Measurements from ENCODE around the gene SCN8A. TPM values are rescaled to one million over a fixed set of nuclear protein-coding genes. Genes with fewer than 3 reads are reported as not detected.

Gene SCN8A
- total and polyA plus RNA-seq, 2 experiments from 2014 or later = 1.1 to 2.6 TPM

- H3K4me2 ChIP-seq = no peak overlapping the region
- peaks cover 27% of the 10 kb centered on the region for H3K4me1 ChIP-seq (ENCODE audit: insufficient read depth)
- H2AFZ ChIP-seq = no peak overlapping the region
- H3K4me3 ChIP-seq = no peak overlapping the region
- no peaks in the 10 kb centered on the region for H3K9me3 ChIP-seq (ENCODE audit: low read depth)
- TF ChIP-seq EZH2 (IDR thresholded peaks at IDR 0.05; ENCODE audit: borderline replicate concordance) (no peak), EZH2phosphoT487 (IDR thresholded peaks at IDR 0.05; ENCODE audit: low read depth, severe bottlenecking, unreplicated experiment) (no peak)
- TF ChIP-seq, protein P1, sequence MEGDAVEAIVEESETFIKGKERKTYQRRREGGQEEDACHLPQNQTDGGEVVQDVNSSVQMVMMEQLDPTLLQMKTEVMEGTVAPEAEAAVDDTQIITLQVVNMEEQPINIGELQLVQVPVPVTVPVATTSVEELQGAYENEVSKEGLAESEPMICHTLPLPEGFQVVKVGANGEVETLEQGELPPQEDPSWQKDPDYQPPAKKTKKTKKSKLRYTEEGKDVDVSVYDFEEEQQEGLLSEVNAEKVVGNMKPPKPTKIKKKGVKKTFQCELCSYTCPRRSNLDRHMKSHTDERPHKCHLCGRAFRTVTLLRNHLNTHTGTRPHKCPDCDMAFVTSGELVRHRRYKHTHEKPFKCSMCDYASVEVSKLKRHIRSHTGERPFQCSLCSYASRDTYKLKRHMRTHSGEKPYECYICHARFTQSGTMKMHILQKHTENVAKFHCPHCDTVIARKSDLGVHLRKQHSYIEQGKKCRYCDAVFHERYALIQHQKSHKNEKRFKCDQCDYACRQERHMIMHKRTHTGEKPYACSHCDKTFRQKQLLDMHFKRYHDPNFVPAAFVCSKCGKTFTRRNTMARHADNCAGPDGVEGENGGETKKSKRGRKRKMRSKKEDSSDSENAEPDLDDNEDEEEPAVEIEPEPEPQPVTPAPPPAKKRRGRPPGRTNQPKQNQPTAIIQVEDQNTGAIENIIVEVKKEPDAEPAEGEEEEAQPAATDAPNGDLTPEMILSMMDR (IDR thresholded peaks at IDR 0.05; ENCODE audit: poor library complexity) = no peak
- no peaks in the 10 kb centered on the region for H3K27me3 ChIP-seq
- H3K27ac ChIP-seq = no peak overlapping the region
- no peaks in the 10 kb centered on the region for H4K20me1 ChIP-seq (ENCODE audit: insufficient read depth, poor library complexity, severe bottlenecking)
- no peaks in the 10 kb centered on the region for H3K79me2 ChIP-seq
- WGBS (ENCODE audit: low lambda C conversion rate, missing lambda C conversion rate) = 94% methylated on average over 3 of the region's 3 CpGs
- H3K9me2 ChIP-seq (replicated peaks; ENCODE audit: insufficient read depth) = no peaks in the 10 kb centered on the region
- DNase-seq (ENCODE audit: low spot score) = no peak
- H3K36me3 ChIP-seq (replicated peaks; ENCODE audit: insufficient read depth, low read depth) = no peaks in the 10 kb centered on the region
These were observed 270.0 kb downstream of the SCN8A start for GRCh38 chr12:51860986-51861385.

Other genes starting within 250 kb of the SCN8A start
- not detected in 2 replicates for gene CELA1, start 244.6 kb upstream of the SCN8A start, total RNA-seq
- not detected in 2 replicates for gene CELA1, start 244.6 kb upstream of the SCN8A start, polyA plus RNA-seq
- gene GALNT6, start 199.8 kb upstream of the SCN8A start, total RNA-seq = 28.4 and 41.3 TPM in 2 replicates
- gene GALNT6, start 199.8 kb upstream of the SCN8A start, polyA plus RNA-seq = 30.7 and 33.3 TPM in 2 replicates
- gene SLC4A8, start 166.4 kb upstream of the SCN8A start, total RNA-seq = 9.4 and 18.0 TPM in 2 replicates
- 14.9 and 20.3 TPM in 2 replicates for gene SLC4A8, start 166.4 kb upstream of the SCN8A start, polyA plus RNA-seq